Mesothelial cell of epicardium (in vitro differentiated cells): ENCODE data around the gene TTLL11. TPM values are rescaled to one million over a fixed set of nuclear protein-coding genes. Genes with fewer than 3 reads are reported as not detected.

Experiments used
- DNase-seq, 2 experiments: peaks; one replicate each; pipeline ENCODE4 v3.0.0; 2021; ENCODE audit warnings: low spot score in 2 of 2; ENCODE audit not compliant: unreplicated experiment in 2 of 2
- H3K27ac Mint-ChIP-seq: 2 replicates; pipeline ENCODE4 v1.8.0; 2021; ENCODE audit warnings: mixed read lengths
- H3K27me3 Mint-ChIP-seq: 2 replicates; pipeline ENCODE4 v1.8.0; 2021; ENCODE audit warnings: low read depth, mixed read lengths
- H3K36me3 Mint-ChIP-seq: 2 replicates; pipeline ENCODE4 v1.8.0; 2021; ENCODE audit warnings: mixed read lengths
- H3K4me1 Mint-ChIP-seq: 2 replicates; pipeline ENCODE4 v1.8.0; 2021; ENCODE audit warnings: mixed read lengths
- H3K4me3 Mint-ChIP-seq: 2 replicates; pipeline ENCODE4 v1.8.0; 2021; ENCODE audit warnings: mild to moderate bottlenecking, moderate library complexity, mixed read lengths
- H3K9me3 Mint-ChIP-seq: 2 replicates; pipeline ENCODE4 v1.8.0; 2021; ENCODE audit warnings: mixed read lengths
- total RNA-seq: library from RNA; stranded (reverse); gene quantifications from 3 replicates; pipeline ENCODE4 v1.2.1, GENCODE V29; 2021
- TF ChIP-seq, protein P1 (sequence below): fragments of 200-600 bp; sonication (generic); IDR thresholded peaks from one replicate; pipeline ENCODE4 v1.5.0; 2021; ENCODE audit warnings: antibody characterized with exemption; ENCODE audit not compliant: unreplicated experiment

TTLL11 gene
- total RNA-seq, 1 donor from 2014 or later = 4.8 TPM

DNA sequence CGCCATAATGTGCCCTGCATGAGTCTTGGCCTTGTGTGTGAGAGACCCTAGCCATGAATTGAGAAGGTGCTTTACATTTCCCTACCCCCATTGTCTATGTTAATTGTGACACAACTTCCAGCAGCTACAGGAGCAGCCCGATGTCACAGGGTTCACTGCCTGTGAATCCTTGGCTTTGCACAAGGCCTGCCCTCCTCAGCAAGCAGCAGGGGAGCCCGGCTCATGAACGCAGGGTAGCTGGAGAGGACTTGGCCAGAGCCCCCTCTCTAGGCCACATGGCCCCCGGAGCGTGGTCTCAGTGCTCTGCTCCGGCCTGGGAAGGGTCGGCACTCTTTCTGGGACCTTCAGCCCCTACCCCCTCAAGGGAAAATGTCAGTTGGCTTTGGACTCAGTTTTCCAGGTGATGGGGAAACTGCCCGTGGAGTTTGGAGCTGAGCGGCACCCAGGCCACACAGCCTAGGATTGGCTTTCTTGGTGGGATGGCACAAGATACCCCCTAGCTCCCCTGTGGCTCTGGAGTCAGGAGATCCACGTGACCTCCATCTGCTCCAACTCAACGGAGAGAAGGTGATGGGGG lies 280.9 kb downstream of the TTLL11 start:
- peaks cover 3% of the 10 kb centered on the region for H3K27me3 Mint-ChIP-seq
- TF ChIP-seq, protein P1, sequence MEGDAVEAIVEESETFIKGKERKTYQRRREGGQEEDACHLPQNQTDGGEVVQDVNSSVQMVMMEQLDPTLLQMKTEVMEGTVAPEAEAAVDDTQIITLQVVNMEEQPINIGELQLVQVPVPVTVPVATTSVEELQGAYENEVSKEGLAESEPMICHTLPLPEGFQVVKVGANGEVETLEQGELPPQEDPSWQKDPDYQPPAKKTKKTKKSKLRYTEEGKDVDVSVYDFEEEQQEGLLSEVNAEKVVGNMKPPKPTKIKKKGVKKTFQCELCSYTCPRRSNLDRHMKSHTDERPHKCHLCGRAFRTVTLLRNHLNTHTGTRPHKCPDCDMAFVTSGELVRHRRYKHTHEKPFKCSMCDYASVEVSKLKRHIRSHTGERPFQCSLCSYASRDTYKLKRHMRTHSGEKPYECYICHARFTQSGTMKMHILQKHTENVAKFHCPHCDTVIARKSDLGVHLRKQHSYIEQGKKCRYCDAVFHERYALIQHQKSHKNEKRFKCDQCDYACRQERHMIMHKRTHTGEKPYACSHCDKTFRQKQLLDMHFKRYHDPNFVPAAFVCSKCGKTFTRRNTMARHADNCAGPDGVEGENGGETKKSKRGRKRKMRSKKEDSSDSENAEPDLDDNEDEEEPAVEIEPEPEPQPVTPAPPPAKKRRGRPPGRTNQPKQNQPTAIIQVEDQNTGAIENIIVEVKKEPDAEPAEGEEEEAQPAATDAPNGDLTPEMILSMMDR = no peak
- H3K4me3 Mint-ChIP-seq = no peak overlapping the region
- peaks cover 9% of the 10 kb centered on the region for H3K4me1 Mint-ChIP-seq
- DNase-seq = no peak
- H3K27ac Mint-ChIP-seq = no peak overlapping the region
- H3K9me3 Mint-ChIP-seq = no peaks in the 10 kb centered on the region
- no peaks in the 10 kb centered on the region for H3K36me3 Mint-ChIP-seq

DNA sequence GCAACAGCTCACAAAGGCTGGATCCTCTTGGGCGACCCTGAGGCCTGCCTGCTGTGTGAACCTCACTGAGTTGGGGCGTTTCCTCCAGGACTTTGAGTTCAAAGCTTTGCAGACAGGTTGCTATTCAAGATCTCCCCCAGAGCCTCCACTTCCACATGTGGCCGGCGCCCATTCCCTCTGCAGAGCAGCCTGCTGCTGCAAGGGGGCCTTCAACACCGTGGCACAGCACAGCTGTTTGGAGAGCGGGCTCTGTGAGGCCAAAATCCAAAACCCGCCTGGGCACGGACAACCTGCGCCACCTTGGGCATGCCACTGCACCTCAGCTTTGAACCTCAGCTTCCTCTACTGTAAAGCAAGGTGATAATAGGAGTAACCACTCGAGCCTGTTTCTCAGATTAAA lies 281.4 kb downstream of the TTLL11 start:
- DNase-seq = no peak
- no peaks in the 10 kb centered on the region for H3K36me3 Mint-ChIP-seq
- H3K27me3 Mint-ChIP-seq = no peaks in the 10 kb centered on the region
- H3K27ac Mint-ChIP-seq = no peak overlapping the region
- H3K9me3 Mint-ChIP-seq = no peaks in the 10 kb centered on the region
- peaks cover 9% of the 10 kb centered on the region for H3K4me1 Mint-ChIP-seq
- TF ChIP-seq, protein P1 = no peak
- H3K4me3 Mint-ChIP-seq = no peak overlapping the region

DNA sequence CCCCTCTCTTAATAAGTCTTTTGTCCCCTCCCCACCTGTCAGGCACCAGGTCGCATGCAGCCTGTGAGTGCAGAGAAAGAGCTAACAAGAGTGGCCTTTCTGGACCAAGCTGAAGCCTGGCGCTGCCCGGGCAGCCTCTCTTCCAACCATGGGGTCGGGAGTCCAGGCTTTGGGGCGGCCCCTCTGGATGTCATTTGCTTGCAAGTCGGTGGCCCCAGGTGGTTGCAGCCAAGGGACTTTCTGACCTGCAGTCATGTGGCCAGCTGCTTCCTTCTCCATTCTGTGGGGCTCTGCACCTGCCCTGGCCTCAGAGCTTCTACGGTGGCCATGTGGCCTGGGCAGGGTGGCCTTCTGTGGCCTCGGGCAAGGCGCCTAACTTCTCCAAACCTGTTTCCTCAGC lies 282.0 kb downstream of the TTLL11 start:
- TF ChIP-seq, protein P1 = no peak
- no peak for DNase-seq
- no peaks in the 10 kb centered on the region for H3K27me3 Mint-ChIP-seq
- H3K9me3 Mint-ChIP-seq = no peaks in the 10 kb centered on the region
- no peak overlapping the region for H3K4me3 Mint-ChIP-seq
- peaks cover 9% of the 10 kb centered on the region for H3K4me1 Mint-ChIP-seq
- no peaks in the 10 kb centered on the region for H3K36me3 Mint-ChIP-seq
- no peak overlapping the region for H3K27ac Mint-ChIP-seq

DNA sequence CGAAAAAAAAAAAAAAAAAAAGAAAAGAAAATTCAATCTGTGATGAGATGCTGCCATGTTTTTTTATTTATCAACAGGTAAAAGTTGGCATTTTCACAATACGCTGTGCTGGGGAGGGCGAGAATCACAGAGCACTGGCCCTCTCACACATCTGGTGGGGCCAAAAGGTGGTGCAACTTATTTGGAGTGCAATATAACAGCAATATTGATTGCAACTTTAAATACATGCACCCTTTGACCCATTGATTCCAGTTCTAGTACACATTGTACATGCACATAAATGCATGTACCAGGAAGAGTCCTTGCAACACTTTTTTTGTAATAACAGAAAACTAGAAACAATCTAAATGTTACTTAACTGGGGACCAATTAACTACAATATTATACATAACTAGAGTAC lies 282.6 kb downstream of the TTLL11 start:
- TF ChIP-seq, protein P1 = no peak
- Mint-ChIP-seq H3K27me3 (no peaks in the 10 kb centered on the region), H3K27ac (no peak overlapping the region), H3K4me1 (peaks cover 7% of the 10 kb centered on the region), H3K4me3 (no peak overlapping the region), H3K36me3 (no peaks in the 10 kb centered on the region), H3K9me3 (no peaks in the 10 kb centered on the region)
- no peak for DNase-seq

DNA sequence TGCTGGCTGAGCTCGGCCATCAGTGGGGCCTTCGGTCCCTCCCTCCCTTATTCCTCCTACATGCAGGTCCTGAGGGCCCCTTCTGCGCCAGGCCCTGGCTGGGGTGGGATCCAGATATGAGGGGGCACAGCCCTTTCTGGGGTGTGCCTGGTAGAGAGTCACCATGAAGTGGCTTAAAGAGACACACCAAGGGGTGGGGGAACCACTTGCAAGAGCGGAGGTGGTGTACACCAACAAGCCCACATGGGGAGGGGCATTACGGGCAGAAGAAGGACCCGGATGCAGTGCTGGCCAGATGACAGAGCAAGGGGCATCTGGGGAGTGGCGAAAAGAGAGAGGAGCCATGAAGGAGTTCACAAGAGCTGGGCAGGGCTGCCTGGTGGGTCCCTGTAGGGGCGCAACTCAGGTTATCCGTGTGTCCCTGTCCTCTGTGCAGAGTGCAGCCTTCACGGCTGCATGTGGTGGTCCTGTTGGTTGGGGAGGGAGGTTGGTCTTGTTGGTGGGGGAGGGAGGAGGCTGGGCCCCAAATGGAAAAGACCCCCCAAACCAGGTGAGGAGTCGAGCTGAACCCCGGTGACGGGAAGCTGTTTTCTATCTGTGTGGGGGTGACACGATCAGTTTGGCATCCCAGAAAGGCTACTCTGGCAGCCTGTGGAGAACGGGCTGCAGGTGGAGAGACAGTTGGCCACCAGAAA lies 283.6 kb downstream of the TTLL11 start:
- DNase-seq = no peak
- Mint-ChIP-seq H3K27ac (no peak overlapping the region), H3K36me3 (peaks cover 1% of the 10 kb centered on the region), H3K27me3 (no peaks in the 10 kb centered on the region), H3K4me3 (no peak overlapping the region), H3K9me3 (peaks cover 7% of the 10 kb centered on the region), H3K4me1 (no peaks in the 10 kb centered on the region)
- TF ChIP-seq, protein P1 = no peak
